GM18502 (cell line): ENCODE results near the gene ENOX1.

Experiments used
- ATAC-seq: cut with Tn5 transposase; IDR thresholded peaks from one replicate; pipeline ENCODE4 v1.9.1; 2021; ENCODE audit warnings: mild to moderate bottlenecking; ENCODE audit not compliant: unreplicated experiment, poor library complexity

Gene ENOX1

GRCh38 chr13:43346427-43346826, 440.3 kb downstream of the ENOX1 start:
- no peak for ATAC-seq

GRCh38 chr13:43343645-43344044, 443.1 kb downstream of the ENOX1 start:
- no peak for ATAC-seq

- no peak for ATAC-seq
Measured at GRCh38 chr13:43339805-43340550, 446.8 kb downstream of the ENOX1 start.

- ATAC-seq = no peak
Measured at GRCh38 chr13:43339145-43339804, 447.5 kb downstream of the ENOX1 start.

- no peak for ATAC-seq
Measured at GRCh38 chr13:43335764-43336163, 451.0 kb downstream of the ENOX1 start.

- no peak for ATAC-seq
Measured at GRCh38 chr13:43333176-43333575, 453.6 kb downstream of the ENOX1 start.

- ATAC-seq = no peak
Measured at GRCh38 chr13:43331672-43332071, 455.1 kb downstream of the ENOX1 start.

- no peak for ATAC-seq
Measured at GRCh38 chr13:43329702-43330101, 457.1 kb downstream of the ENOX1 start.

- no peak for ATAC-seq
Measured at GRCh38 chr13:43328907-43329306, 457.9 kb downstream of the ENOX1 start.

- ATAC-seq = no peak
Measured at GRCh38 chr13:43326100-43326499, 460.7 kb downstream of the ENOX1 start.

- ATAC-seq = no peak
Measured at GRCh38 chr13:43325636-43326035, 461.1 kb downstream of the ENOX1 start.

GRCh38 chr13:43324129-43324528, 462.6 kb downstream of the ENOX1 start:
- no peak for ATAC-seq

- ATAC-seq = no peak
Measured at GRCh38 chr13:43319617-43320444, 466.9 kb downstream of the ENOX1 start.

- ATAC-seq = no peak
Measured at GRCh38 chr13:43316946-43317353, 469.8 kb downstream of the ENOX1 start.

- no peak for ATAC-seq
Measured at GRCh38 chr13:43316281-43316680, 470.5 kb downstream of the ENOX1 start.

GRCh38 chr13:43315522-43315921, 471.2 kb downstream of the ENOX1 start:
- no peak for ATAC-seq

- no peak for ATAC-seq
Measured at GRCh38 chr13:43309311-43309710, 477.5 kb downstream of the ENOX1 start.

GRCh38 chr13:43307921-43308433, 478.8 kb downstream of the ENOX1 start:
- ATAC-seq = peak; percentile 90

- no peak for ATAC-seq
Measured at GRCh38 chr13:43307221-43307920, 479.4 kb downstream of the ENOX1 start.

GRCh38 chr13:43306372-43306771, 480.4 kb downstream of the ENOX1 start:
- no peak for ATAC-seq
